NCI-H2196 (cell line): ENCODE measurements around the gene WNT3A.

Experiments
- DNase-seq: peaks from one replicate; lab custom pipeline; 2025; ENCODE audit not compliant: unreplicated experiment; lab: John Stamatoyannopoulos, UW

Gene WNT3A

GRCh38 chr1:228110556-228110955, 103.8 kb downstream of the WNT3A start:
- DNase-seq: no peak
